Neural progenitor cell (in vitro differentiated cells): Measurements from ENCODE around the gene ACSM4.

Experiments
- EZH2 ChIP-seq: fragments of 200-600 bp; sonication (generic); IDR thresholded peaks from 2 replicates; pipeline ENCODE4 v1.6.1; 2017; ENCODE audit warnings: antibody characterized with exemption, mild to moderate bottlenecking, moderate library complexity
- TF ChIP-seq, protein P1 (sequence below): fragments of 200-600 bp; sonication (generic); IDR thresholded peaks from 2 replicates; pipeline ENCODE4 v1.5.1; 2017; ENCODE audit warnings: antibody characterized with exemption, mild to moderate bottlenecking

DNA sequence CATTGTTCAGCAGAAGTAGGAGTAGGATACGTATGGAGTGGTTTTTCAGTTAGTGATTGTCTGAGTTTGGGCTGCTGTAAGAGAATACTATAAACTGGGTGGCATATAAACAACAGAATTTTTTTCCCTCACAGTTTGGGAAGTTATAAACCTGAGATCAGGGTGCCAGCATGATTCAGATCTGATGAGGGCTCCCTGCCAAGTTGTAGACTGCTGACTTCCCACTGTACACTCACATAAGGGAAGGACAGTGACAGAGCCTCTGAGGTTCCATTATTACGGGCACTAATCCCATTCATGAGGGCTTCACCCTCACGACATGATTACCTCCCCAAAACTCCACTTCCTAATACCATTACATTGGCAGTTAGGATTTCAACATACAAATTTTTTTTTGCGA lies 50.7 kb downstream of the ACSM4 start:
- TF ChIP-seq, protein P1, sequence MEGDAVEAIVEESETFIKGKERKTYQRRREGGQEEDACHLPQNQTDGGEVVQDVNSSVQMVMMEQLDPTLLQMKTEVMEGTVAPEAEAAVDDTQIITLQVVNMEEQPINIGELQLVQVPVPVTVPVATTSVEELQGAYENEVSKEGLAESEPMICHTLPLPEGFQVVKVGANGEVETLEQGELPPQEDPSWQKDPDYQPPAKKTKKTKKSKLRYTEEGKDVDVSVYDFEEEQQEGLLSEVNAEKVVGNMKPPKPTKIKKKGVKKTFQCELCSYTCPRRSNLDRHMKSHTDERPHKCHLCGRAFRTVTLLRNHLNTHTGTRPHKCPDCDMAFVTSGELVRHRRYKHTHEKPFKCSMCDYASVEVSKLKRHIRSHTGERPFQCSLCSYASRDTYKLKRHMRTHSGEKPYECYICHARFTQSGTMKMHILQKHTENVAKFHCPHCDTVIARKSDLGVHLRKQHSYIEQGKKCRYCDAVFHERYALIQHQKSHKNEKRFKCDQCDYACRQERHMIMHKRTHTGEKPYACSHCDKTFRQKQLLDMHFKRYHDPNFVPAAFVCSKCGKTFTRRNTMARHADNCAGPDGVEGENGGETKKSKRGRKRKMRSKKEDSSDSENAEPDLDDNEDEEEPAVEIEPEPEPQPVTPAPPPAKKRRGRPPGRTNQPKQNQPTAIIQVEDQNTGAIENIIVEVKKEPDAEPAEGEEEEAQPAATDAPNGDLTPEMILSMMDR: no peak
- no peak for TF ChIP-seq EZH2
